NCI-H128 (cell line): Measurements from ENCODE around the gene GRIN3A.
A peak's percentile ranks its signal among the peaks of the same experiment; 100 is the strongest.

ENCODE experiments used
- DNase-seq: peaks from one replicate; lab custom pipeline; 2025; ENCODE audit not compliant: unreplicated experiment; lab: John Stamatoyannopoulos, UW

GRIN3A gene

GRCh38 chr9:101530076-101530711 is 208.3 kb downstream of the GRIN3A start:
- DNase-seq, result peak; percentile 27

DNA sequence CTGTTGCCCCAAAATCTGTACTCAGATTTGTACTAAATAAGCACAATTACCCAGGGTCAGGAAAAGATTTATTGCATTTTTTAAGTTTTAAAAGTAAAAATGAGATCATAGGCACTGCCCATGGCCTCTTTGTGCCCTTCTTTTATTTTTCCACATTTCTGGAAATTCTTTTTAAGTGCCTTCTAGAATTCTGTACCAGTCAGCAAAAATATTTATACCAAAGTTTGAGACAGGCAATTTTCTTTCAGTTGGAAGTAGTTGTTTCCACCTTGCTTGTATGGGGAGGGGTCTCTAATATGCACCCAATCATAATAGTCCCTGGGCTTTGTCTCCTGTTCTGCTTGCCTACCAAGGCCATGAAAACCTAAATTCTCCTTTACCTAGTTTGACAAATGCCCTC is 210.4 kb downstream of the GRIN3A start:
- no peak for DNase-seq

DNA sequence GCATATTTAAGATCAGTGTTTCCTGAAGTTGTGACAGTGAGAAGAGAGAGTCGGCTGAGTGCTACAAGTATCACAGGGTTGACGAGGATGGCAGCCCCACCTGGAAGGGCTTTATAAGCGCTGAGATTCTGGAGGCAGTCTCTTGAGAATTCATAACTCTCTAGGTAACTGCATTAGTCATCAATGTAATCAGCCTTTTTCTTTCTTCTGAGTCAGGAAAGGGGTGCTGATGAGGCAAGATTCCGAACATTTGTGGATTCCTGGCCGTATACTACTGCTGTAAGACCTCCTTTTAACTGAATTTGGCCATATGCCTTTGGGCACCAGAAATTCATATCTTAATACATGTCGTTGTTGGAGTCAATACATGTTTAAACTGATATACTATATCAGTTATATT is 211.4 kb downstream of the GRIN3A start:
- DNase-seq, result no peak

GRCh38 chr9:101524371-101524770 is 214.1 kb downstream of the GRIN3A start:
- DNase-seq, result no peak
